GM23338 (cell line): ENCODE measurements around the gene NCAPG. TPM values are rescaled to one million over a fixed set of nuclear protein-coding genes. Genes with fewer than 3 reads are reported as not detected.

ENCODE experiments used
- ATAC-seq: fragments of 200-7000 bp; cut with Tn5 transposase; 3 replicates; pipeline ENCODE4 v1.9.1; 2020
- DNase-seq: peaks from one replicate; pipeline ENCODE4 v3.0.0-alpha.2; 2015; ENCODE audit warnings: low spot score
- H2AFZ ChIP-seq: fragments of 200-600 bp; sonication (generic); 2 replicates; pipeline ENCODE4 v1.8.0; 2016; ENCODE audit warnings: antibody characterized with exemption, mild to moderate bottlenecking, moderate library complexity
- H3F3A ChIP-seq: fragments of 200-600 bp; sonication (generic); replicated peaks from 2 replicates; pipeline ENCODE4 v1.8.0; 2017; ENCODE audit warnings: antibody characterized with exemption, mixed run types, low read depth
- H3K27ac ChIP-seq: fragments of 200-600 bp; sonication (generic); 2 replicates; pipeline ENCODE4 v1.6.1; 2016; ENCODE audit warnings: low read depth
- H3K27me3 ChIP-seq: fragments of 200-600 bp; sonication (generic); 2 replicates; pipeline ENCODE4 v1.8.0; 2016; ENCODE audit warnings: mild to moderate bottlenecking, mixed run types, moderate library complexity; ENCODE audit not compliant: insufficient read depth
- H3K36me3 ChIP-seq: fragments of 200-600 bp; sonication (generic); 2 replicates; pipeline ENCODE4 v1.8.0; 2016; ENCODE audit warnings: mild to moderate bottlenecking; ENCODE audit not compliant: insufficient read depth
- H3K4me1 ChIP-seq: fragments of 200-600 bp; sonication (generic); 2 replicates; pipeline ENCODE4 v1.8.0; 2016; ENCODE audit warnings: mild to moderate bottlenecking, moderate library complexity; ENCODE audit not compliant: insufficient read depth
- H3K4me2 ChIP-seq: fragments of 200-600 bp; sonication (generic); 2 replicates; pipeline ENCODE4 v1.7.1; 2017; ENCODE audit warnings: mixed run types
- H3K4me3 ChIP-seq: fragments of 200-600 bp; sonication (generic); 2 replicates; pipeline ENCODE4 v1.6.1; 2016; ENCODE audit warnings: mixed run types
- H3K79me2 ChIP-seq: fragments of 200-600 bp; sonication (generic); replicated peaks from 2 replicates; pipeline ENCODE4 v1.8.0; 2017; ENCODE audit warnings: mild to moderate bottlenecking; ENCODE audit not compliant: insufficient read depth
- H3K9me2 ChIP-seq: fragments of 200-600 bp; sonication (generic); 2 replicates; pipeline ENCODE4 v1.8.0; 2017; ENCODE audit not compliant: insufficient read depth
- H4K20me1 ChIP-seq: fragments of 200-600 bp; sonication (generic); replicated peaks from 2 replicates; pipeline ENCODE4 v1.8.0; 2017; ENCODE audit warnings: mild to moderate bottlenecking; ENCODE audit not compliant: insufficient read depth
- H3K27ac Mint-ChIP-seq: 2 replicates; pipeline ENCODE4 v1.8.0; 2020; ENCODE audit warnings: inconsistent platforms, mild to moderate bottlenecking, moderate library complexity, mixed read lengths
- H3K27me3 Mint-ChIP-seq: 3 replicates; pipeline ENCODE4 v1.8.0; 2022; ENCODE audit warnings: low read depth, mild to moderate bottlenecking, moderate library complexity, mixed read lengths, inconsistent platforms; ENCODE audit not compliant: insufficient read depth, poor library complexity
- H3K36me3 Mint-ChIP-seq: 3 replicates; pipeline ENCODE4 v1.8.0; 2021; ENCODE audit warnings: low read depth, mild to moderate bottlenecking, inconsistent platforms, moderate library complexity, mixed read lengths
- H3K4me1 Mint-ChIP-seq: 3 replicates; pipeline ENCODE4 v1.8.0; 2020; ENCODE audit warnings: mild to moderate bottlenecking, inconsistent platforms, mixed read lengths
- H3K4me3 Mint-ChIP-seq: 3 replicates; pipeline ENCODE4 v1.8.0; 2021; ENCODE audit warnings: moderate library complexity, mild to moderate bottlenecking, inconsistent platforms, mixed read lengths
- H3K9me3 Mint-ChIP-seq: 3 replicates; pipeline ENCODE4 v1.8.0; 2020; ENCODE audit warnings: moderate library complexity, mild to moderate bottlenecking, inconsistent platforms, mixed read lengths
- CREB1 ChIP-seq: fragments of 250-450 bp; sonication (Bioruptor Pico); IDR thresholded peaks from 2 replicates; pipeline ENCODE4 v1.5.0; 2020; ENCODE audit warnings: low read depth, mild to moderate bottlenecking, moderate library complexity
- CTCF ChIP-seq, 2 experiments: fragments of 200-600 bp in 1 of 2; sonication (generic) in 1 of 2; conservative IDR thresholded peaks; 2 replicates each; pipeline versions ENCODE4 v1.5.1 to v1.6.1; 2016 to 2017; ENCODE audit warnings: antibody characterized with exemption in 2 of 2, low read depth in 2 of 2, mild to moderate bottlenecking in 2 of 2, moderate library complexity in 1 of 2
- ETS1 ChIP-seq: IDR thresholded peaks from 2 replicates; pipeline ENCODE4 v1.6.1; 2016; ENCODE audit warnings: antibody characterized with exemption
- EZH2 ChIP-seq: fragments of 200-600 bp; sonication (generic); IDR thresholded peaks from one replicate; pipeline ENCODE4 v1.8.0; 2017; ENCODE audit warnings: antibody characterized with exemption, mild to moderate bottlenecking, low read depth; ENCODE audit not compliant: unreplicated experiment
- EZH2phosphoT487 ChIP-seq: fragments of 200-600 bp; sonication (generic); IDR thresholded peaks from one replicate; pipeline ENCODE4 v1.8.1; 2018; ENCODE audit warnings: antibody characterized with exemption; ENCODE audit not compliant: unreplicated experiment
- JUNB ChIP-seq: IDR thresholded peaks from one replicate; pipeline ENCODE4 v1.6.1; 2016; ENCODE audit warnings: antibody characterized with exemption; ENCODE audit not compliant: unreplicated experiment
- NANOG ChIP-seq: IDR thresholded peaks from 2 replicates; pipeline ENCODE4 v1.6.1; 2016; ENCODE audit warnings: antibody characterized with exemption, borderline replicate concordance
- POLR2AphosphoS5 ChIP-seq: IDR thresholded peaks from 2 replicates; pipeline ENCODE4 v1.6.1; 2016; ENCODE audit warnings: antibody characterized with exemption, low read depth
- REST ChIP-seq: IDR thresholded peaks from one replicate; pipeline ENCODE4 v1.6.1; 2018; ENCODE audit warnings: antibody characterized with exemption; ENCODE audit not compliant: unreplicated experiment
- STAT1 ChIP-seq: IDR thresholded peaks from one replicate; pipeline ENCODE4 v1.6.1; 2016; ENCODE audit warnings: antibody characterized with exemption; ENCODE audit not compliant: unreplicated experiment
- ZNF114 ChIP-seq: fragments of 250-450 bp; sonication (Bioruptor Pico); IDR thresholded peaks from 2 replicates; pipeline ENCODE4 v1.5.0; 2020; ENCODE audit warnings: mild to moderate bottlenecking, moderate library complexity
- ZNF331 ChIP-seq: fragments of 250-450 bp; sonication (Bioruptor Pico); IDR thresholded peaks from 2 replicates; pipeline ENCODE4 v1.5.0; 2020; ENCODE audit warnings: low read depth, mild to moderate bottlenecking, moderate library complexity
- ZNF462 ChIP-seq: fragments of 250-450 bp; sonication (Bioruptor Pico); IDR thresholded peaks from 2 replicates; pipeline ENCODE4 v1.5.0; 2020; ENCODE audit warnings: mild to moderate bottlenecking, moderate library complexity
- polyA plus RNA-seq: library from polyadenylated mRNA; unstranded; fragments of >200 nt; fragmentation: Nextera tagmentation; extraction: Ambion mirVana; gene quantifications from 2 replicates; pipeline ENCODE4 v1.2.1, GENCODE V29; 2016
- total RNA-seq: library from RNA; depleted of rRNA; stranded (reverse); fragments of >200 nt; shearing (Covaris generic); gene quantifications from 2 replicates; pipeline ENCODE4 v1.2.3, GENCODE V29; 2014

NCAPG gene
- total and polyA plus RNA-seq, 2 experiments from 2014 or later = 24.4 to 45.8 TPM

GRCh38 chr4:17812801-17813200 lies 2.0 kb downstream of the NCAPG start:
- Mint-ChIP-seq H3K4me3 (peak overlapping the region; percentile 100), H3K27ac (no peak overlapping the region), H3K4me1 (peaks cover 18% of the 10 kb centered on the region), H3K27me3 (no peaks in the 10 kb centered on the region), H3K36me3 (peaks cover 52% of the 10 kb centered on the region), H3K9me3 (no peaks in the 10 kb centered on the region)
- TF ChIP-seq ZNF462 (CRISPR knock-in tag) (no peak), CTCF (conservative IDR thresholded peaks at IDR 0.05; ENCODE audit: low read depth in 2 of 2) (no peak), POLR2AphosphoS5 (no peak), EZH2phosphoT487 (no peak), CREB1 (no peak), ETS1 (no peak), ZNF114 (CRISPR knock-in tag) (no peak), ZNF331 (CRISPR knock-in tag) (no peak), STAT1 (no peak), REST (no peak), NANOG (no peak), EZH2 (no peak), JUNB (no peak)
- Histone ChIP-seq H3K4me2 (peak overlapping the region; percentile 92), H3F3A (no peaks in the 10 kb centered on the region), H3K27ac (no peak overlapping the region), H3K36me3 (peaks cover 10% of the 10 kb centered on the region; the same call in 1 of the 2 replicates), H2AFZ (no peak overlapping the region), H3K4me1 (peaks cover 14% of the 10 kb centered on the region), H3K9me2 (no peaks in the 10 kb centered on the region), H3K27me3 (no peaks in the 10 kb centered on the region), H3K4me3 (peak overlapping the region; percentile 89), H3K79me2 (peaks cover 83% of the 10 kb centered on the region), H4K20me1 (peaks cover 18% of the 10 kb centered on the region)
- no peak for ATAC-seq
- DNase-seq = no peak
